GM12874 (cell line): Measurements from ENCODE around the gene CCDC141.

Experiments
- TF ChIP-seq, protein P1 (sequence below): IDR thresholded peaks from 2 replicates; pipeline ENCODE4 v1.5.1; 2011; ENCODE audit warnings: low read depth, mild to moderate bottlenecking, control low read depth, low read length, moderate library complexity; ENCODE audit not compliant: insufficient read depth

Gene CCDC141

DNA sequence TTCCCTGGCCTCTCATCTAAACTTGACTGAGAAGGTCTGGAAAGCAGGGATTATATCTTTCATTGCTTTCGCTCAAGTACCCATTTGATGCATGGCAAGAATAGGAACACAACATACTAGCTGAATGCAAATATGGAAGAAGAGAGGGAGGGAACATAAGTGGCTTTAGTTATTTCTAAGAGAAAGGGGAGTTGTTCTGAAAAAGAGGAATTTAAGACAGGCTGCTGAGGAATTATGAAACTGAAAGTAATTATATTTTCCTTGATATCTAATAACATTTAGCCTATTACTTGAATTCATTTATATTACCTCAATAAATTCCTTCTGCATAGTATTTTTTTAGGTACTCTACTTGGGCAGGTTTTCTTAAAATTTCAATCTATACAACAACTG is 136.9 kb downstream of the CCDC141 start:
- TF ChIP-seq, protein P1, sequence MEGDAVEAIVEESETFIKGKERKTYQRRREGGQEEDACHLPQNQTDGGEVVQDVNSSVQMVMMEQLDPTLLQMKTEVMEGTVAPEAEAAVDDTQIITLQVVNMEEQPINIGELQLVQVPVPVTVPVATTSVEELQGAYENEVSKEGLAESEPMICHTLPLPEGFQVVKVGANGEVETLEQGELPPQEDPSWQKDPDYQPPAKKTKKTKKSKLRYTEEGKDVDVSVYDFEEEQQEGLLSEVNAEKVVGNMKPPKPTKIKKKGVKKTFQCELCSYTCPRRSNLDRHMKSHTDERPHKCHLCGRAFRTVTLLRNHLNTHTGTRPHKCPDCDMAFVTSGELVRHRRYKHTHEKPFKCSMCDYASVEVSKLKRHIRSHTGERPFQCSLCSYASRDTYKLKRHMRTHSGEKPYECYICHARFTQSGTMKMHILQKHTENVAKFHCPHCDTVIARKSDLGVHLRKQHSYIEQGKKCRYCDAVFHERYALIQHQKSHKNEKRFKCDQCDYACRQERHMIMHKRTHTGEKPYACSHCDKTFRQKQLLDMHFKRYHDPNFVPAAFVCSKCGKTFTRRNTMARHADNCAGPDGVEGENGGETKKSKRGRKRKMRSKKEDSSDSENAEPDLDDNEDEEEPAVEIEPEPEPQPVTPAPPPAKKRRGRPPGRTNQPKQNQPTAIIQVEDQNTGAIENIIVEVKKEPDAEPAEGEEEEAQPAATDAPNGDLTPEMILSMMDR: no peak

DNA sequence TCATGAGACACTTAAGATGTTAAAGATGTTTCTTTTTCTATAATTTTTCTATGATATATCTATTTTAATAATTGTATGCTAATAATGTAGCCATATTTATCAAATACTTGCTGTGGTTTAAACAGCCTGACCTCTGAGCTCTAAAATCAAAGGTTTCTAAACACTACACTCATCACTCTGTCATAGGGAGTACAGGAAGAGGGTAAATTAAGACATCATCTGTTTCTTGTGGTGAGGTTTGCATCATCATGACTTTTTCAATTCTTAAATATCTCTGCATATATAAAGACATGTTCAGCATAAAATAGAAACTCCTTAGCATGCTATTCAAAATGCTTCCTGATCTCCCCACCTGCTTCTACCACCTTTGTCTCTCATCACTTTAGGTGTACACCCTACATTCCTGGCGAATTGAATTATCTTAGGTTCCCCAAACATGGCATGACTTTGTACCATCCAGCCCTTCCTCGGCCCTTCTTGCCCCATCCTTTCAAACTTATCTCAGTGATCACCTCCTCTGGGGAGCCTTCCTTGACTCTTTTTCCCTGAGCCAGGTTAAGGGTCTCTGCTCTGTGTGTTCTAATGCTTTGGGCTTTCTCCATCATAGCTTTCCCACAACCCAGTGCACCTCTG is 137.4 kb downstream of the CCDC141 start:
- TF ChIP-seq, protein P1: no peak

DNA sequence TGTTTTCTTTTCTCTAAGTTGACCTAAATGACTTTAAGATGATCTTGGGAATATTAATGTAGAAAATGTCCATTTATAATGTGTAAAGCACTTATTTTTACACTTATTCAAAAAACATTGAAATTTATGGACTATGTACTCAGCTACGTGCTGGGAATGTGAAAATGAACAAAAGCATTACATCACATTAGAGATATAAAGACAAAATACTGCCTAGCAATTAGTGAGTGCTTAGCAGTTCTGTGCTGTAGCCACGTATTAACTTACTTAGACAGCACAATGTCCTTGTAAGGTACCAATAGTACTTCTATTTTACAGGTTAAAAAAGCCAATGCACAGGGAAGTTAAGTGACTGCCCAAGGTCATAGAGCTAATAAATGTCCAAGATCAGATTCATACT is 138.9 kb downstream of the CCDC141 start:
- TF ChIP-seq, protein P1: no peak

DNA sequence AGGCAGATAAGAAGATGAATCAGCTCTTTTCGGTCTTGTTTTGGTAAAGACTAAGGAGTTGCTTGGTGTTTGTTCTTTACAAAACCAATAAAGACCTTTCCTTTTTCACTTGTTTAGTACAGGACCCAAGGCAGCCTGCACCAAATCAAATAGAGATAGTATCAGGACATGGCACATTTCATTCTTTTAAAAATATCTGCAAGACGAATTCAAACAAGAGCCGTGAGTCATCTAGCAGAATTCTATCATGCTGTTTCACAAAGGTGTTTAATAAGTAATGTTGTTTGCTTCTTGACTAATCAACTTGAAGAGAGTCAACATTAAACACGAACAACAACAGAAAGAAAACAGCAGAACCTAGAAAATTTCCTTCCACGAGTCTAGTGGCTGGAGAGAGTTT is 139.9 kb downstream of the CCDC141 start:
- TF ChIP-seq, protein P1: no peak

DNA sequence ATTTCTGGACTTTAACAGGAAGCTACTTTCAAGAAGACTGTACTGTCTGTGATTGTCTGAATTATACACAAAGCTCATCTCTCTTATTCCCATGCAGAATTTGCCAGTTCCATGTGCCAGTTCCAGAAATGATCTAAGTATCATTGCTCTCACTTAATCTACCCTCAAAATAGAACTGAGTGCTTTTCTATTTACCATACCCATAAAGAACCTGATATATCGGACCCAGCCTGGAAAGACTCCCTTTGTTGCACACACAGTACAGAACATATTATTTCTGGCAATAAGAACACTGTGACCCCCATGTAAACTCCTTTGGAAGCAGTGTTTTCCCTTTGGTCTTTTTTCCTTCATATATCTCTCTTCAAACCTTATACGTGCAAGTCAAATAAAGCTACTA is 140.4 kb downstream of the CCDC141 start:
- TF ChIP-seq, protein P1: no peak

DNA sequence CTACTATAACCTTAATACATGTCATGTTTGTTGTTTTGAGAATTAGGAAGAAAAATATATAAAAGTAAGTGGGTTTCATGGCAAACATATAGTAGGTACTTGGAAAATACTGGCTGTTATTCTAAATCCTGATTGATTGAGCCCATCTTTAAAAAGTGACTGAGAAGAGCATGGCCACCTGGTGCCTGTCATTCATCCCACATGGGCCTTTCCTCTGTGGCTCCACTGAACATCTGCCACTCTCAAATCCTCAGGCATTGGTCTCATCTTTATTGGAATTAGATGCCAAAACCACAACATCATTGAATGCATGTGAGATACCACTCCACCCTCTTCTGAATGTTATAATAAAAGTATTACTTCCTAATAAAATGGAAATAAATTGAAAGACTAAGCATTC is 141.1 kb downstream of the CCDC141 start:
- TF ChIP-seq, protein P1: no peak

DNA sequence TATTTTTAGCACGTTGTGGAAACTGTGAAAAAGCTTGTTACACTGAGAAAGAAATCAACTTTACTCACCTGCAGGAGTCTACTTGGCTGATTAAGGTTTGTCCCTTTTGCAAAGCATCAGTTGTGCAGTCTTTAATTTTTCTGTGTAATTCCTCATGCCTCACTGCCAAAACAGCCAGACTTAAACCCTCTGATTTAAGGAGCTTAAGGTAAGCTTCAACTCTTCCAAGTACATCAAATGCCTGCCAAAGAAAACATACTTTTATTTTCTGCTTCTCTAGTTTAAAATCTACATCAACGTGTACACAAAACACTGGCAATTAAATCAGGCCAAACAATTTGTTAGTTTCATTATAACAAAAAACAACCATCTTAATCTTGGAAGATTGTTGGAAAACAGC is 144.7 kb downstream of the CCDC141 start:
- TF ChIP-seq, protein P1: no peak

DNA sequence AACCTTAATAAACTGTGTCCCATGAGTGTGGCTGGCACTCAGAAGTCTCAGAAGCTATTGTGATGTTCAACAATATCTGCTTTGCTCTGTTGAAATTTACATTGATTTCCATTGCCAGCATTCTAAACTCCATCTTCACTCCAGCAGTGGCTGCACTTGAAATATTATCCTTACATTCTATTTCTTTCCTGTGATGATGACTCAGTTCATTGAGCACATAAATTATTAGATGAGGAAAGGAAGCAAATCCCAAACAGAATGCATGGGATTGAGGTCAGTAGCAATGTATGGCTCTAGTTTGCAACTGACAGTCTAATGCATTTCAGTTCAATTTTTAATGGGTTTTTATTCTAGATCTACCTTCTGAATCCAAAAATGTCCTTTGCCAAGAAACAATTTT is 150.3 kb downstream of the CCDC141 start:
- TF ChIP-seq, protein P1: no peak
